ENCODE measurements around the gene CPED1.

The CPED1 gene

DNA sequence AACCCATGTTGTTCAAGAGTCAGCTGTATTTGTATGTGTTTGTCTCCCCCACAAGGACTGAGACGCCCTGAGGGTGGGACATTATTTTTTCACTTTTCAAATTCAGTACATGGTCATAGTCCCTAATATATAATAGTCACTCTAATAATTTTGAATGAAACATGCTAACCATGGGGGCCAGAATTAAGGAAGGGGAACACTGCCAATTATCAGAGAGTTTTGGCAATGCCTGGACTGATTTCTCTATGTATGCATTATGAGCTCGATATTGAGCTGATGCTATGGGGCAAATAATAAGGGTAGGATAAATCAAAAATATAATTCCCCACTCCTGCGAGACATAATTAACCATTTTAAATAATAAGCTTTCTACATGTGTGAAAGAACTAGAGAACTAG, 87.4 kb downstream of the CPED1 start:
- DNase-seq = no peak

DNA sequence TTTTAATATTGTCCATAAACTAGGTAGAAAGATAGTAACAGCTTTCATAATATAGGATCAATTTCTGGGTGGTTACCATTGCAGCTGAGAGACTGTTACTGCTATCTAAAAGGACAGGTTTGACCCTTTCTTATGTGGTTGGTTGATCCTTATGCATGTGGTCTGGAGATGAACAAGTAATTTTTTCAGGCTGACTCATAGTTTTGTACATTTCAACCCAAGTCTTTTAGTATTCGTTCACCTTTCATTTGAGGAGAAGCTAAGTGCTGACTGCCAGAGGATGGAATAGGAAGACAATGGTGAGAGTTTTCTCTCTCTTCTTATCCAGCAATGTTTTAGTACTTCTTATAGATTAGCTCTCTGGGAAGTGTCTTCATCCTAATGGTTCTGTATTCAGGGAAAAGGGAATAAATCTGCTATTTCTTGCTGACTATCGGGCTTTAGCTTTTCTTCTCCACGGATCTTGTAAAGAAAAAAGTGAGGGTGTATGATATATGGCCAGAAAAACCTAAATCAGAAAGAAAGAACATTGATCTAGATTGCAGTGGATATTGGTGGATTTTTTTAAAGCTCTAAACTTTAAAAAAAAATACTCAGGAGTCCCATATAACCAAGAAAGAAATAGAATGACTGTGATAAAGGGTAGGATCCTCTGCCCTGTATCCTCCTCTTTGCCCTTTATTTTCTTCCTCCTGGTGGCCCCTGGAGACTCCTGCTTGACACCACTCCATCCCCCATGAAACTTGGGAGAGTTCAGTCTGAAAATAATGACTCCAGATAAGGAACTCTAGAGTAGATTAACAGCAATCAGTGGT, 88.0 kb downstream of the CPED1 start:
- DNase-seq = no peak

DNA sequence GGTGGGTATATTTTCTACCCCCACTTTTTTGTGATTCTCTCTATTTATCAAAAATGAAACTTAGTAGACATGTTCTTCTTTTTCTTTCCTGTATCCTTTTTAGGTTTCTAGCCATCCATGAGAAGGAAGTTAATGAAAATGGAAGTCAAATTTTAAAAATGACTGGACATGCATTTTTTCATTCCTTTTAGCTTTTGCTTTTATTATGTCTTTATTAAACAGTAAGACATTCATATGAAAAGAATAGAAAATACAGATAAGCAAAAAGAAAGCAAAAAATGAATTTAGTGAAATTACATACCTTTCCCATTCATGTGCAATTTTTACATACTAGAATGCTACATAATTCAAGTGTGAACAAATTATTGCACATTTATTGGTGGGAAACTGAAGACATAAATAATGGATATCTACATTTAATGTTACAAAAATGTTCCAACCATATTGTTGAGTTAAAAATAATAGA, 88.7 kb downstream of the CPED1 start:
- DNase-seq = no peak

DNA sequence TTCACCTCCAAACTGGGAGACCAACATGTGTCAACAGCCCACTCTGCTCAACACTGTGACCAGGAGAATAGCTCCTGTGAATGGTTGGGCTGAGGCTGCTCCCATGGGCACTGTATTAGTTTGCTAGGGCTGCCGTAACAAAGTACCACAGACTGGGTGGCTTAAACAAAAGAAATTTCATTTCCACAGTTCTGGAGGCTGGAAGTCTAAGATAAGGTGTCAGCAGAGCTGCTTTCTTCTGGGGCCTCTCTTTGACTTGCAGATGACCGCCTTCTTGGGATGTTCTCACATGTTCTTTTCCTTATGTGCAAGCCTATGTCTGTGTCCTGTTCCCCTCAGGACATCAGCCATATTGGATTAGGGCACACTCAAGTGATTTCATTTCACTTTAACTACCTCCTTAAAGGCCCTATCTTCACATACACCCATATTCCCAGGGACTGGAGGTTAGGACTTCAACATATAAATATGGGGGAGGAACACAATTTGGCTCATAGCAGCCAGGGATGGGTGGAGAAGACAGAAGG, 90.3 kb downstream of the CPED1 start:
- no peak for DNase-seq

DNA sequence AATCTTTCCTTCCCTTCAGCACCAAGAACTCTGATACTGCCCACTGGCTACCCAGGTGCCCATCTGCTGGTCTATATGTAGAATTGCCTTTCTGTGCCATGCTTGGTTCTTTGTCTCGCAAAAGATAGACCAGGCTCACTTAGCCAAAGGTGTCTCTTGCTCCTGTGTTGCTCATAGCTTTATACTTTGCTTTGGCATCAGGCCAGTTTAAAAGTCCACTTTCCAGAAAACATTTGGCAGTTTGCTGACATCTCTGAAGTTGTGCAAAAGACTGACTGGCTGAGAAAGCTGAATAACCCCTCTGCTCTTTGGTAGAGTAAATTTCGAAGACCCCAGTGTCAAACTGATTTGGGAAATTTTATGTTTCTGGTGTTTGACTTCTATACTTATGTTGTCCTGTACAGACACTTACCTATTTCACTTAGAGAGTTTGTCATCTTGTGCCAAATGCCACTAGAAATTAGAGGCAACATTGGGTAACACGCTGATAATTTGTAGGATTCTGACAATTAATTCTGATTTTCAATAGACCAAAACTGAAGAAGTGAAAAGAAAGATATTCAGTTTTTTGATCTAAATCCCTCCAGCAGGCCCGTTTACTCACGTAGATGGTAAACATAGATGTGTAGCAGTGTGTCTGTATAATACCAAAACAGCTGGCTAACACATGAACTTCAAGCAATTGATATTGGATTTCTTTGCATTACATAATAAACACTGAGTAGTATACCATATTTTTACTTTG, 91.1 kb downstream of the CPED1 start:
- DNase-seq = no peak

DNA sequence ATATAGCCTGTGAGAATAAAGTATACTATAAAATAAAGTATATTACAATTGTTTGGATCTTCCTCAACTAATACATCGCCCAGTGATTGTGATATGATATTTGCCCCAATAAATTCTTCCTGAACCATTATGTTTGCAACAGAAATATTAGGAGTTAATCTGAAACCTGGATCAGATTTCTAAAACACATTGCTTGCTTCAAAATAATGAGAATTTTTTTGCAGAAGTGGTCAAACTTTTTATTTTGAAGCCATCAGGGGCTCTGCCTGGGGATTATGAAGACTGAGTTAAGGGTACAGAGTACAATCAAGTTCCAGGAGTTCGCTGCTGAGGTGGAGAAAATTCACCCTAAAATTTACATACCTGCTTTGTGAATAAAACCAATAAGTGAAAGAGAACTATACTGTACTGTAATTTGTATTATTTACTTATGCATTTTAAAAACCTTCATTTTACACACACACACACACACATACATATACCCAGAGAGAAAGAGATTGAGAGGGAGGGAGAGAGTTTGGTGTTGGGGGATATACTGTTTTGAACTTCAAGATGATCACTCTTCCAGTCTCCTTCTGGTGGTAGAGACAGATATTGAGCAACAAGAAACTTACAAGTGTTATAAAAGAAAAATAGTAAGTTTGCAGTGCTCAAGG, 91.9 kb downstream of the CPED1 start:
- no peak for DNase-seq

DNA sequence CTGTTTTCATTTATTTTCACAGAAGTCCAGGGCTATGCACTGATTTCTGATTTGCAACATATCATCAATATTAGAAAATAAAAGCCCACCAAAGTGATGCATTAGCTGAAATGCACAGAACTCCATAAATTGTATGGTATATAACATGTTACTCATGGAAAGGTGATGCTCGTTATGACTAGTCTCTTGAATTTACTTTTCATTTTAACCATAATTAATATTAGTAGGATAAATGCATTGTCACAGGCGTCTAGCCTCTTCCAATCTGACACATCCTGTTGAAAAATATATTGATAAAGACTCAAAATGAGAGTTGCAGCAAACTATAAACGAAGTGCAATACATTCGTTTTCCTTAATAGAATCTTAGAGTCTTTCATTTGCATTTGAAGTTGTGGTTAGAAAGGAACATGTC, 92.4 kb downstream of the CPED1 start:
- no peak for DNase-seq

DNA sequence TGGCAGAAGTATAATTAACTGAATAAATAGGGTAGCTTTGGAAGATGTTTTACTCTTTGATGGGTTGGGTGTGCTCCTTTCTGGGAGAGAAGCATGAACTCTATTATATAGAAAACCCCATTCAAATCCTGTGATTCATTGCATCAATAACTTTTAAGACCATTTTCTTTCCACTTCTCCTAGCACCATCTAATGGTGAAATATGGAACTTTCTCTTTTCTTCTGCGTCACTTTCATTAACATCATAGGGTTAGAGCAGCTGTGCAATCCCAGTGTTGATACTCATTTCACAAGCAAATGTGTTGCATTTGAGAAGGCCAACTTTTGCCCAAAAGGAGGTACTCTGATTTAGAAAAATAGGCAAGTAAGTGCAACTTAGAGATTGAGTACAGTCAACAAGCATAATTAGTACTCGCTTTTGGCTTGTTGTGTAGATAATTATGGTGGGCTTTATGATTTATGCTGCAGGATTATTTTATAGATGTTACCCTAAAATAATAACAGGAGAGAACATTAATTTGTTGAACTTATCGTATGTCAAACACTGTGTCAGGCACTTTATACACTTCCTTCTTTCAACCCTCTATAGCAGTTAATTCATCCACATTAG, 92.9 kb downstream of the CPED1 start:
- DNase-seq = no peak

DNA sequence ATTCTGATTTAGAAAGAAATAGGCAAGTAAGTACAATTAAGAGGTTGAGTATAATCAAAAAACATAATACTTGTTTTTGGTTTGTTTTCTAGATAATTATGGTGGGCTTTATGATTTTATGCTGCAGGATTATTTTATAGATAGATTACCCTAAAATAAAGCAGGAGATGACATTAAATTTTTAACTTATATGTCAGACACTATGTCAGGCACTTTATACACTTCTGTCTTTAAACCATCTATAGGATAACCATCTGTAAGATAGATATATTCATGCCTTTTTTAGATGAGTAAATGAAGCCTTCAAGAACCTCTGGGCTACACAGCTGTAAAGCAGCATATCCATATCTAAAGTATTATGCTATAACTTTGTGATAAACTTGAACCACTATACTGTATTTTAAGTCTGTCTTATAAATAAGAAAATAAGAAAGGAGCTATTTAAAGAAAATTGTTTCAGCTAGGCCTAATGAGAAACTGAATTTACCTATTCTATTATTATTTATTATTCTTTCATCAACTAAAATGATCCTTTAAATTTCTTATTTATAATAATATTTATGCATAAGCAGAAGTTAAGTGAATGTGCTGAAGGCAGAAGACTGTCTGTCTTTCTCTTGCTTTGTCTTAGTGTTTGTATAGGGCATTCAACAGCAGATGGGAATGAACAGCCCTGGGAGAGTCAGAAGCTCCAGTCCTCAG, 94.0 kb downstream of the CPED1 start:
- DNase-seq = no peak

DNA sequence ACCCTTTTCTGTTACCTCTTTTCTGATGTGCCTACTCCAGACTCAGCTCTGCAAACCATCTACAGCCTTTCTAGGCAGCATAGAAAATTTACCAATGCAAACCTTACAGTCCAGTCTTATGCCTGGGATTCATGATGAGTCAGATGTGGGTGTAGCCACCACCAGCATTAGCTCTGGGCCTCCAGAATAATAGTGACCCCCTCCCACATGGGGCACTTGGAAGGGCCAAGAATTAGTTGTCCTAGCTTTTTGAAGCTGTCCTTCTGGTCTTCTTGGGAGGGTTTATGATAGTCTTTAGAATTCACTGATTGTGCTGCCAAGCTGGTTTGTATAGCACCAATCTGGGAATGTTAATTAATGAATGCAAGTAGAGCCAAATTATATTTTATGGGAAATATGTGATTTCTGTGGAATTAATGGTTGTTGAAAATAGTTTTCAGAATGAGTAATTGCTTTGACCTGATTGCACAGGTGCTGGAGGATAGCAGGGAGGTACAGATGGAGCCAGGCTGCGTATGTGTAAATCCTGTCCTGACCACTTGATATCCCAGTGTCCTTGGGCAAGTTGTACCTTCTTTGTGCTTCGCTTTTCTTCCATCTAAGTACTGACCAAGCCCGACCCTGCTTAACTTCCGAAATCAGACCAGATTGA, 94.8 kb downstream of the CPED1 start:
- DNase-seq = no peak

DNA sequence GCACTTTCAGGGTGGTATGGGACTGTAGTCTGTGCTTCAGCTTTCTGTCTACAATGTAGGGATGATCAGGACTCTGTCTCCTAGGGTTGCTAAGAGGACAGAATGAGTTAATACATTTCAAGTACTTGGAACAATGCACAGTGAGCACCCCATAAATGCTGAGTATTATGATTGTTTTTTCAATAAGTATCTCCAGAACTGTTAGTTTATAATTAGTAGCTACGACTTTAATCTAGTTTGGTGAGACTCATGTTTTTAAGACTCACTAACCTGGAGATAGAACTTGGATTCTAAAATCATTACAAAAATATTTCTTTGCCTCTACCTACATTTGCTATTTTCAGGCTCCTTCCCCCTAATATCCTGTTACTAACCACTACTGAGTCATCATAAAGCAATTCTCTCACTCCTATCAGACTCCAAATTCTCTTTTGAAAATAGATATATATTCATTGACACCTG, 95.3 kb downstream of the CPED1 start:
- DNase-seq = no peak

DNA sequence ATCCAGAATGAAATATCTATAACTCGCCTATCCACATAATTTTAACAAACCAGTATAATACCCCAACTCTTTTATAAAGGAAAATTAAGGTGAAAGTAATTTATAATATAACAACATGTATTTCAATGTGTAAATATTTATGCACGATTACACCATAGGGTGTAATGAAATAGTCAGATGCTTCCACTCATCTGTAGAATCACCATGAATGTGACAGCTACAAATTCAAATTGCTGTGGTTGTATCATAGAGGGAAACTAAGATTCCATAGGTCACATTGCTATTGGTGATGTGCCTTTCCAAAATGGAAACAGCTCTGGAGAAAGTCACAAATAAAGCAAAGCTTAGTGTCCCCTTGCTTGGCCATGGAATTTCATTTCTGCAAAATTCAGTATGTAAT, 95.7 kb downstream of the CPED1 start:
- no peak for DNase-seq

DNA sequence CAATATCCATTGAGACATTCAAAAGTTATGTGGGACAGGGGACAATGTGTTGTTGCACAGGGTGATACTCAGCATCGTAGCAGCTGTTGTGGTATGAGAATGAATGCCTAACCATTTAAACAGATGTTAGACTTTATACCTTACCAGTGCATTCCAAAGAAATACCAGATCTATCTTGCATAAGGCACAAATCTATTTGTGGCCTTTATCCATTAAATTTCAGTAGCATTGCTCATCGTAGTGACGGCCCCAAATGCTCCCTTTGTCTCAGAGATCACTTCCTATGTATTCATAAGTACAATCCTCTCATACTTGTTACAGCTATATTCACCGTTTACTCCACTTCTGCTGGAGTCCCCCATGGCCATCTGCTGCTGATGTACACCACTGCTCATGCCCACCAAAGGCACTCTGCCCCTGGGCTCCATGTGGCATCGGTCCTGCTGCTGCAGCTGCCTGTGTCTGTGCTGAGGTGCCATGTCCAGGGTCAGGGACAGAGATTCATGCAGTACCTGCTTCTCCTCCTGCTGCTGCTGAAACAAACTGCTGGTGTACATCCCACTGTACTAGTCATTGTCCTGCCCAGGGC, 96.3 kb downstream of the CPED1 start:
- DNase-seq = no peak

DNA sequence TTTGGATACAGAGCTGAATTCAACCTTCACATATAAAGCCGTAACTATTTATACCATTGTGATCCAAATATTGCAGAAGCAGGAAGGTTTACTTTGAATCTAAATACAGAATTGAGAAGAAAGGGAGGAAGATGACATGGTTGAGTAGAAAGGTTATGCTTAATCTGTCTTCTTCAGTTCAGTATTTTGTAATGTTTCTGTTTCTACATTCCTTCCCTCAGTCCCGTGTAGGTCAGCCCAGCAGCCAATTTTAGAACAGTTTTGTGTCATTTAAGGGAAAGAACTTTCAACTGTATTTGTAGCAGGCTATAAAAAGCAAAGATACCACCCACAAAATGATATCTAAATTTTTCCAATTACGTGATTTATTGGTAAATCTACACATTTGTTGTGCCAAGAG, 97.4 kb downstream of the CPED1 start:
- DNase-seq = no peak

DNA sequence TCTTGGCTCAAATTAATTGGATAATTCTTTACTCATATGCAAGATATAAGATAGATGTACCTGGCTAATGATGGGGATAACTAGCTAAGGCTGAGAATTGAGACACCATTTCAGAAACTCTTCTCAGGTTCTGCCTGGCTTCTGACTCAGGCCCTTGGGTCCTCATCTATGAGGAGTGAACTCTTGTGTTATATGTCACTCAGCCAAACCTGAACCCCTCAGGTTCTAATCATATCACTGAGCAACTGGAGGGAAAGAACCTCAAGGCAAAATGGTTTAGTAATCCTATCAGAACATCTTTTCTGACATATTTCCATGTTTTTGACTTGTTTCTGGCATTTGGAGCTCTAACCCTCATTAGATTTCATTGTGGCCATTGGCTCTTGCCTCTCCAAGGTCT, 100.4 kb downstream of the CPED1 start:
- no peak for DNase-seq

DNA sequence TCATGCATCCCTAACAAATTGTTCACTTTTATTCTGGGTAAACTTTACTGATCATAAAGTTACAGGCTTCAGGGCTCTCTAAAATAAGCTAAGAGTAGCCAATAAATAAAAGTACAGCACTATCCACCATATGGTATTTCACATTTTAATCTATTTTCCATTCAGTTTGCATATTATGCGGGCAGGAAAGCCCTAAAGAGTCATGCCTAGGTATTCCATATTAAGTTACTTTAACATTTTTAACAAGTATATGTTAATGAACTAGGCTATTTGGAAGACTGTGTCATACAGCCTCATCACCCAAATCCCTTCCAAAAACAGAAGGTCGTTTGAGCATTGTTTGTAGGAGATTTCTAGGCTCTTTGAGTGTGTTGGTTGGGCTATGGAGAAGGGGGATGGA, 106.3 kb downstream of the CPED1 start:
- no peak for DNase-seq

DNA sequence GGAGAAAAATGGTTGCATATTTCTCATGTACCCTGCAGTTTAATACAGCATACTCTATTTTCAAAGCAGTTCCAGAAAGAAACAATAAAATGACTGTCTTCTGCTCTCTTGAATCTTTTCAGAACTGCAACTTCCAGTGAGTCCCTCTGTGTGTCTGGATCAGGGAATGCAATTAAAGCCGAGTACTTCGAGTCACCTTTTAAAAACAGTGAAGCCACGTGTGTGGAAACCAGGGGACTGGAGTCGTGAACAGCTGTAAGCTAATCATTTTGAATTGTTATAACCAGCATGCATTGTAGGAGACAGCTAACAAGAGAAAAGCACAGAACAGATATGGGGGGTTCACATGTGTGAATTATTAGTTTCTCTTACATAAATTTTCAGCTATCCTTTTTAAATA, 109.1 kb downstream of the CPED1 start:
- DNase-seq = no peak

DNA sequence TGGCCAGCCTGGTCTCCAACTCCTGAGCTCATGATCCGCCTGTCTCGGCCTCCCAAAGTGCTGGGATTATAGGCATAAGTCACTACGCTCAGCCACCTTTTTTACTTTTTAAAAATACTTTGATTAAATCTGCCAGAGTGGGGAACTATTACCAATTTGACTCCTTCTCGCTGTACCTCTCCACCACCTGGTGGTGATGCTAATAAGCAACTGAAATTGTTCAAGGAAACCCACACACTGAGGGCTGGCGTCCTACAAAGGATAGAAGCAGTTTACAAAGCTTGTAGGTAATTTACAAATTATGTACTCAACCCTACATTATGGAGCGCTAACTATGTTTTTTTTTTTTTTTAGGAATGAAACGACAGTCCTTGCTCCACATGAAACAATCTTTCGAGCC, 111.1 kb downstream of the CPED1 start:
- no peak for DNase-seq

DNA sequence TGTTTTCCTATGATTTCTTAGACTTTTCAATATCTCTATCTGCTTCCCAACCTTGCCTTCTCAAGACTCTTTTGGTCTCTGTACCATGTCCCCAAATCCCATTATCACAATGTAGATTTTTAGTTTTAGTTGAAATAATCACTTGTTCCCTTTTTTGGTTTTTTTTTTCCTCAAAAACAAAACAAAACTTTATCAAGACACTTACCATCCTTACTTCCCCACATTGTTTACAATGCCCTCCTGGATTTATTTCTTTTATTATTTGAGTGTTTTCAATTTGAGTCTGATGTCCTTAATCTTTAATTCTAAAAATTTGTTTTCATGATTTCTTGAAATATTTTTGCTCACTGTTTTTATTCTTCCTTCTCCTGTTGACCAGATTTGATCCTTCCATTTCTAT, 112.6 kb downstream of the CPED1 start:
- no peak for DNase-seq

DNA sequence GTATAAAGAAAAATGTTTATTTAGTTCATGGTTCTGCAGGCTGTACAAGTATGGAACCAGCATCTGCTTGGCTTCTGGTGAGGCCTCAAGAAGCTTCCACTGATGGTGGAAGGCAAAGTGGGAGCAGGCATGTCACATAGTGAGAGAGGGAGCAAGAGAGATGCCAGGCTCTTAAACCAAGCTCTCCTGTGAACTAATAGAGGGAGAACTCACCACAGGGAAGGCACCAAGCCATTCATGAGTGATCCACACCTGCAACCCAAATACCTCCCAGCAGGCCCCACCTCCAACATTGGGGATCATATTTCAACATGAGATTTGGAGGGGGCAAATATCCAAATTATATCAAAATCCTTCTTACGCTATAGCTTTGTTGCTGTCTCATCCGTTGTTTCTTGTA, 113.1 kb downstream of the CPED1 start:
- DNase-seq = no peak

DNA sequence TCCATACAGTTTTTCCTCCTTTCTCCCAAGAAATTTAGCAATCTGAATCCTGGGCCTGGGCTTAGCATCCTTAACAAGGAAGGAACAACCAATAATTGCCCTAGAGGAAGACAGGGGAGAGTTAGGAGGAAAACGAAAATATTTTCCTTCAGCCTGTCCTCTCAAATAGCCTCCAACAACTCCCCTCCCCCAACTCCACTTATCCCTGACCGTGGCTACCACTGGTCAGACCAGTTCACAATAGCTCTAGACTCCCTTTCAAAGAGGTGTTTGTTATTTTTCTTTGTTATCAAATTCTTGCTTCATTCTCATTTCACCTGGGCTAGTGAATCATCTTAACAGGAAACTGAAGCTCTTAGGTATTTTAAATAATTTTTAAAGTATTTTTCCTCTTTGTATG, 114.1 kb downstream of the CPED1 start:
- DNase-seq = no peak

DNA sequence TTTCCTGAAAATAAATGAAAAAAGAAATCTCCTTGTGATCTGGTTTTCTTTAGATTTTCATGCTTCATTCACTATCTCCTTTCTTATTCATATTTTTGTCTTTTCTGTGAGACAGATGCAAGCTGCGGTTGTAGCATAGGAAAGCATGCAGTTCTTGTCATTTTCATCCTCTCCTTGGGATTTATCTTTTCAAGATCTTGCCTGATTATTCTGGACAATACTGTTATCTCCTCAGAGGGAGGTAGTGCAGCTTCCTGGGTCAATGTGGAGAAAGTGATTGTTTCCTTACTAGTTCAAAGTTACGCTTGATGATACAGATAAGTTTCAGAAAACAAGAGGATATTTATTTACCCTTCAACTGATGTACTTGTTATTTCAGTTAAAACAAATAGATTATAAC, 114.6 kb downstream of the CPED1 start:
- DNase-seq = no peak

Measured in stimulated activated CD4-positive, alpha-beta T cell treated with anti-CD3 and anti-CD28 coated beads, Interleukin-1b, Interleukin-23, amount 100 ng/mL, for 48 hours (primary cell).